Thyroid gland (tissue), 4 donors: Measurements from ENCODE around the gene VASH1.

Source experiments
- POLR2A ChIP-seq, 2 donors: fragments of 450-650 bp; IDR thresholded peaks; one replicate each; pipeline ENCODE4 v1.6.1; 2017; ENCODE audit warnings: antibody characterized with exemption in 2 of 2, mild to moderate bottlenecking in 2 of 2, moderate library complexity in 1 of 2
- TF ChIP-seq, protein P1 (sequence below), 6 experiments: fragments of 200-600 bp in 3 of 6; fragments of 450-650 bp in 3 of 6; sonication (generic) in 3 of 6; IDR thresholded peaks; one replicate each; pipeline ENCODE4 v1.5.1; 2016 to 2019; ENCODE audit warnings: antibody characterized with exemption in 6 of 6, mild to moderate bottlenecking in 2 of 6, inconsistent platforms in 1 of 6, moderate library complexity in 1 of 6

- TF ChIP-seq, protein P1, sequence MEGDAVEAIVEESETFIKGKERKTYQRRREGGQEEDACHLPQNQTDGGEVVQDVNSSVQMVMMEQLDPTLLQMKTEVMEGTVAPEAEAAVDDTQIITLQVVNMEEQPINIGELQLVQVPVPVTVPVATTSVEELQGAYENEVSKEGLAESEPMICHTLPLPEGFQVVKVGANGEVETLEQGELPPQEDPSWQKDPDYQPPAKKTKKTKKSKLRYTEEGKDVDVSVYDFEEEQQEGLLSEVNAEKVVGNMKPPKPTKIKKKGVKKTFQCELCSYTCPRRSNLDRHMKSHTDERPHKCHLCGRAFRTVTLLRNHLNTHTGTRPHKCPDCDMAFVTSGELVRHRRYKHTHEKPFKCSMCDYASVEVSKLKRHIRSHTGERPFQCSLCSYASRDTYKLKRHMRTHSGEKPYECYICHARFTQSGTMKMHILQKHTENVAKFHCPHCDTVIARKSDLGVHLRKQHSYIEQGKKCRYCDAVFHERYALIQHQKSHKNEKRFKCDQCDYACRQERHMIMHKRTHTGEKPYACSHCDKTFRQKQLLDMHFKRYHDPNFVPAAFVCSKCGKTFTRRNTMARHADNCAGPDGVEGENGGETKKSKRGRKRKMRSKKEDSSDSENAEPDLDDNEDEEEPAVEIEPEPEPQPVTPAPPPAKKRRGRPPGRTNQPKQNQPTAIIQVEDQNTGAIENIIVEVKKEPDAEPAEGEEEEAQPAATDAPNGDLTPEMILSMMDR (IDR thresholded peaks at IDR 0.05) = no peak
- no peak for TF ChIP-seq POLR2A (IDR thresholded peaks at IDR 0.05)
These were observed 41.6 kb upstream of the VASH1 start for GRCh38 chr14:76719666-76720065.
